ENCODE results near the gene ITSN2. TPM values are rescaled to one million over a fixed set of nuclear protein-coding genes. Genes with fewer than 3 reads are reported as not detected.

ITSN2 gene
- total and polyA plus RNA-seq, 4 donors: 34.3 to 77.2 (median 54.5) TPM

DNA sequence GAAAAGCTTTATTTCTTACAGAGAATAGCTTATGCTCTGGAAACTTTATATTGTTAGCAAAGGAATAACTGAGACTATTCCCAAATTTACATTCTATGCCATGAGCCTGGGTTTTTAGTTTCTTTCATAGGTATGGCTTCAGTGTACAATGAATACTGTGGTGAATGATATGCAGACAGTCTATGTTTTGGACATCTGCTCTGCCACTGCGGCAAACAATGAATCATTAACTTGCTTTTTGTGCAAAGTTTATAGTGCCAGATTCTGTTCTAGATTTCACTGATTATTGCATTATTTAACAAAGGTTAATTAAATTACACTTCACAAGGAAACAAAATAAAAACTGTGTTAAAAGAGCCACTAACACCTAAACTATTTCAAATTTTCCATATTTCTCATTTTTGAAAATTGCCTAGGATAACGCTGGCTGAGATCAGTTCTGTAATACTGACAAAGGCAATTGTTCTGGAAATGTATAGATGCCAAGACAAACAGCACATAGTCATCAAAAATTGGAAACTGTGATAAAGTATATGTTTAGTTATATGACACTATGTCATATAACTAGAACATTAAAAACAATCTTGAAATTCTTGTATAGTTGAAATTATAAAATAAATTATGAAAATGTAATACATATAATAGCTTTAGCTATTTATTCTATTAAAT is 74.7 kb downstream of the ITSN2 start:
- no peak for TF ChIP-seq CTCF (IDR thresholded peaks at IDR 0.05; ENCODE audit: control extremely low read depth, extremely low read depth)
- H3K36me3 ChIP-seq (ENCODE audit: control insufficient read depth in 4 of 4, insufficient read depth in 4 of 4, low read length in 4 of 4): peaks cover 2 to 12% (median 10%) of the 10 kb centered on the region in 4 donors

DNA sequence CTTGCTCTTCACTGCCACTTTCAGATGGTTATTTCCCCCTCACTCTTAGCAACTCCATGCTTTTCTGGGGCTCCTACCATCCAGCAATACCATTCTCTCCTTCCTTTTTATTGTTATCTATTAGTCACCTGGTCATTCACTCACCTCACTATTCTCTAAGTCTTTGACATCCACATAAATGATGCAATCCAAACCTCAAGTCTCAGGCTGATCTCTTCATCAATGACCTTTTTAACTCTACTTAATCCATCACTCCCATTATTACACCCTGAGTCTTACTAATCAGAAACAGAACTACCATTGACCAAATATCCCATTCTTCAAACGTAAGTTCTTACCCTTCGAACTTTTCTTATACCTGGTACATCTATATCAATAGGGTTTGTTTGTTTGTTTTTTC is 79.7 kb downstream of the ITSN2 start:
- Histone ChIP-seq H3K9me3 (ENCODE audit: control insufficient read depth in 4 of 4, insufficient read depth in 3 of 4, low read length in 3 of 4) (no peaks in the 10 kb centered on the region), H3K27ac (ENCODE audit: low read depth in 1 of 2, low read length in 1 of 2) (no peak overlapping the region), H3K4me1 (ENCODE audit: control insufficient read depth in 5 of 5, insufficient read depth in 5 of 5, low read length in 5 of 5) (peaks cover 0 to 5% (median 0%) of the 10 kb centered on the region in 5 donors), H3K36me3 (ENCODE audit: control insufficient read depth in 4 of 4, insufficient read depth in 4 of 4, low read length in 4 of 4) (peaks cover 0 to 17% (median 9%) of the 10 kb centered on the region in 4 donors), H3K4me3 (no peak overlapping the region), H3K9ac (ENCODE audit: insufficient read depth in 1 of 2, low read length in 2 of 2) (no peak overlapping the region), H3K27me3 (ENCODE audit: control insufficient read depth in 3 of 3, insufficient read depth in 3 of 3, low read length in 2 of 3) (no peaks in the 10 kb centered on the region)
- DNase-seq: no peak
- TF ChIP-seq CTCF (IDR thresholded peaks at IDR 0.05; ENCODE audit: control extremely low read depth, extremely low read depth): no peak
- ATAC-seq (ENCODE audit: insufficient read depth, low FRiP score): no peak
- WGBS, 2 donors: 96 to 97% methylated on average over 2 of the region's 2 CpGs

More for the DNA sequence above, 74.7 kb downstream of the ITSN2 start:
- 94 to 97% methylated on average over 2 of the region's 2 CpGs for WGBS, 2 donors
- DNase-seq (no peak), ATAC-seq (ENCODE audit: insufficient read depth, low FRiP score) (no peak)
- H3K9ac ChIP-seq (ENCODE audit: insufficient read depth in 1 of 2, low read length in 2 of 2): no peak overlapping the region
- H3K9me3 ChIP-seq (ENCODE audit: control insufficient read depth in 4 of 4, insufficient read depth in 3 of 4, low read length in 3 of 4): no peaks in the 10 kb centered on the region
- H3K4me1 ChIP-seq (ENCODE audit: control insufficient read depth in 5 of 5, insufficient read depth in 5 of 5, low read length in 5 of 5): no peaks in the 10 kb centered on the region
- H3K27me3 ChIP-seq (ENCODE audit: control insufficient read depth in 3 of 3, insufficient read depth in 3 of 3, low read length in 2 of 3): no peaks in the 10 kb centered on the region
- no peak overlapping the region for H3K27ac ChIP-seq (ENCODE audit: low read depth in 1 of 2, low read length in 1 of 2)
- no peak overlapping the region for H3K4me3 ChIP-seq

DNA sequence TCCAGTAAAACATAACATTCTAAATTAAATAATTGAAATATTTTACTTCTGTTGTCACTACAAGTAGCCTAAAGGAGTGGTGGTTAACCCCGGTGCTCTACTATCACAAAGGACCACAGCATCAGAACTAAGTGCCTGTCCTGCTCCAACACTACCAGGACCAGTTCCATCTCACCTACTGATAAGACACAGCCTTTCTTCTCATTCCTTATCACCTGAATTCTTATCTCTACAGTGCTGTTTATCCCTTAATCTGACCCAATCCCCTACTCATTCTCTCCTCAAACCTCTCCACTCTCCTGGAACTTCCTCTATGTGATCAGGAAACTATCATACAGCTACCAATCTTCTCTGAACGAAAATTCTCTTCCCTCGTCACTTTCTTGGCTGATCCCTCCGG is 80.2 kb downstream of the ITSN2 start:
- DNase-seq: no peak

More for the DNA sequence above, 80.2 kb downstream of the ITSN2 start:
- Histone ChIP-seq H3K36me3 (ENCODE audit: control insufficient read depth in 4 of 4, insufficient read depth in 4 of 4, low read length in 4 of 4) (peaks cover 0 to 17% (median 9%) of the 10 kb centered on the region in 4 donors), H3K9me3 (ENCODE audit: control insufficient read depth in 4 of 4, insufficient read depth in 3 of 4, low read length in 3 of 4) (no peaks in the 10 kb centered on the region), H3K9ac (ENCODE audit: insufficient read depth in 1 of 2, low read length in 2 of 2) (no peak overlapping the region), H3K4me3 (no peak overlapping the region), H3K27ac (ENCODE audit: low read depth in 1 of 2, low read length in 1 of 2) (no peak overlapping the region), H3K27me3 (ENCODE audit: control insufficient read depth in 3 of 3, insufficient read depth in 3 of 3, low read length in 2 of 3) (no peaks in the 10 kb centered on the region), H3K4me1 (ENCODE audit: control insufficient read depth in 5 of 5, insufficient read depth in 5 of 5, low read length in 5 of 5) (peaks cover 0 to 5% (median 0%) of the 10 kb centered on the region in 5 donors)
- no peak for TF ChIP-seq CTCF (IDR thresholded peaks at IDR 0.05; ENCODE audit: control extremely low read depth, extremely low read depth)
- 88% methylated on average over 4 of the region's 4 CpGs for WGBS, 2 donors
- ATAC-seq (ENCODE audit: insufficient read depth, low FRiP score): no peak
